Fibroblast of lung (primary cell): Measurements from ENCODE around the gene ANO4. TPM values are rescaled to one million over a fixed set of nuclear protein-coding genes. Genes with fewer than 3 reads are reported as not detected.

Experiments
- DNase-seq, 2 donors: peaks; one replicate each; pipeline versions ENCODE4 v3.0.0 to v3.0.0-alpha.2; 2010; ENCODE audit warnings: low read depth in 2 of 2
- H2AFZ ChIP-seq: 2 replicates; pipeline ENCODE4 v1.5.1; 2012; ENCODE audit warnings: low read length, control low read depth, inconsistent platforms
- H3K27ac ChIP-seq: 2 replicates; pipeline ENCODE4 v1.5.1; 2011; ENCODE audit warnings: low read length, control low read depth; ENCODE audit not compliant: insufficient read depth
- H3K27me3 ChIP-seq: 2 replicates; pipeline ENCODE4 v1.5.1; 2011; ENCODE audit warnings: mild to moderate bottlenecking, low read length; ENCODE audit not compliant: control insufficient read depth, insufficient read depth
- H3K36me3 ChIP-seq: 2 replicates; pipeline ENCODE4 v1.5.1; 2011; ENCODE audit warnings: low read length; ENCODE audit not compliant: control insufficient read depth, insufficient read depth
- H3K4me1 ChIP-seq: 2 replicates; pipeline ENCODE4 v1.5.1; 2011; ENCODE audit warnings: low read length; ENCODE audit not compliant: control insufficient read depth, insufficient read depth; ENCODE audit errors: extremely low read depth
- H3K4me2 ChIP-seq: 2 replicates; pipeline ENCODE4 v1.5.1; 2011; ENCODE audit warnings: low read length, control low read depth; ENCODE audit not compliant: insufficient read depth; ENCODE audit errors: extremely low read depth
- H3K4me3 ChIP-seq, 4 experiments: fragments of 200-600 bp in 1 of 4; sonication (generic) in 1 of 4; replicated peaks in 1 of 4; 2 replicates each; pipeline ENCODE4 v1.5.1; 2011 to 2016; ENCODE audit warnings: low read length in 4 of 4, low read depth in 3 of 4, mild to moderate bottlenecking in 3 of 4, control low read depth in 2 of 4, inconsistent platforms in 1 of 4, mixed read lengths in 1 of 4; ENCODE audit not compliant: insufficient read depth in 1 of 4; ENCODE audit errors: control extremely low read depth in 1 of 4
- H3K79me2 ChIP-seq: 2 replicates; pipeline ENCODE4 v1.5.1; 2012; ENCODE audit warnings: mild to moderate bottlenecking, low read length, inconsistent platforms; ENCODE audit not compliant: control insufficient read depth, insufficient read depth
- H3K9ac ChIP-seq: 2 replicates; pipeline ENCODE4 v1.5.1; 2011; ENCODE audit warnings: mild to moderate bottlenecking, low read length, control low read depth; ENCODE audit not compliant: insufficient read depth
- H3K9me3 ChIP-seq: 2 replicates; pipeline ENCODE4 v1.5.1; 2012; ENCODE audit warnings: low read depth, low read length; ENCODE audit not compliant: control insufficient read depth, insufficient read depth
- H4K20me1 ChIP-seq: 2 replicates; pipeline ENCODE4 v1.5.1; 2011; ENCODE audit warnings: low read length; ENCODE audit not compliant: control insufficient read depth, insufficient read depth; ENCODE audit errors: extremely low read depth
- EZH2 ChIP-seq: IDR thresholded peaks from 2 replicates; pipeline ENCODE4 v1.5.1; 2012; ENCODE audit warnings: low read length, control low read depth, mild to moderate bottlenecking; ENCODE audit errors: missing control alignments
- polyA plus RNA-seq, 2 donors: library from polyadenylated mRNA; depleted of rRNA in 1 of 2; stranded (reverse) in 1 of 2; unstranded in 1 of 2; fragments of >200 nt; gene quantifications; 2 replicates each; pipeline ENCODE4 v1.2.1, GENCODE V29; 2011 to 2012; ENCODE audit warnings: missing spikeins in 1 of 2
- total RNA-seq: library from RNA; depleted of rRNA; stranded (reverse); fragments of >200 nt; gene quantifications from 2 replicates; pipeline ENCODE4 v1.2.1, GENCODE V29; 2014
- TF ChIP-seq, protein P1 (sequence below), 2 donors: IDR thresholded peaks in 1 of 2; conservative IDR thresholded peaks in 1 of 2; 1 replicate in 1 of 2; 2 replicates in 1 of 2; pipeline ENCODE4 v1.5.1; 2011 to 2012; ENCODE audit warnings: low read length in 2 of 2, control low read depth in 1 of 2, inconsistent platforms in 1 of 2, low read depth in 1 of 2, mild to moderate bottlenecking in 1 of 2

ANO4 gene
- total and polyA plus RNA-seq, 2 donors (not counting 1 experiment from before 2014, with no cell fraction given), result 11.7 to 42.3 TPM

DNA sequence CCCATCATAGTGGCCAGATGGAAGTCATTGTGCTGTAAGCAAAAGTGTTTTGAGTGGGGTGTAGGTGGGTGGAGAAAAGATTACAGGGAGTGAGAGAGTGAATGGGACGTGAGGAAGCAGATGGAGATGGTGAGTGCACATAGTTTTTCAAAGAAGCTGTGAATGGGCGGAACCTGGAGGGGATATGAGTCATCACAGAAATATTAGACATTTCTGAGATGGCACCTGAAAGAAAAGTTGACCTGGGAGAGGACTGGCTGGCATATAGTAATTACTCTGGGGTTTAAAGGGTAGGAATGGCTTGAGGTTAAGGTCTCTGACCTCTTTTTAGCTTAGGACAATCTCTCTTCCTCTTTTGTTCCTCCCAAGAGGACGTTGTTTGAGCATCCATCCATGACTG lies 50.5 kb downstream of the ANO4 start:
- Histone ChIP-seq H3K9ac (no peak overlapping the region), H4K20me1 (no peaks in the 10 kb centered on the region), H3K4me1 (no peaks in the 10 kb centered on the region), H3K79me2 (no peaks in the 10 kb centered on the region), H3K4me2 (no peak overlapping the region), H3K4me3 (no peak overlapping the region), H3K9me3 (no peaks in the 10 kb centered on the region), H2AFZ (no peak overlapping the region), H3K36me3 (no peaks in the 10 kb centered on the region), H3K27me3 (no peaks in the 10 kb centered on the region), H3K27ac (no peak overlapping the region)
- peak in 1 of 2 donors; percentile 31 for DNase-seq
- TF ChIP-seq, protein P1, sequence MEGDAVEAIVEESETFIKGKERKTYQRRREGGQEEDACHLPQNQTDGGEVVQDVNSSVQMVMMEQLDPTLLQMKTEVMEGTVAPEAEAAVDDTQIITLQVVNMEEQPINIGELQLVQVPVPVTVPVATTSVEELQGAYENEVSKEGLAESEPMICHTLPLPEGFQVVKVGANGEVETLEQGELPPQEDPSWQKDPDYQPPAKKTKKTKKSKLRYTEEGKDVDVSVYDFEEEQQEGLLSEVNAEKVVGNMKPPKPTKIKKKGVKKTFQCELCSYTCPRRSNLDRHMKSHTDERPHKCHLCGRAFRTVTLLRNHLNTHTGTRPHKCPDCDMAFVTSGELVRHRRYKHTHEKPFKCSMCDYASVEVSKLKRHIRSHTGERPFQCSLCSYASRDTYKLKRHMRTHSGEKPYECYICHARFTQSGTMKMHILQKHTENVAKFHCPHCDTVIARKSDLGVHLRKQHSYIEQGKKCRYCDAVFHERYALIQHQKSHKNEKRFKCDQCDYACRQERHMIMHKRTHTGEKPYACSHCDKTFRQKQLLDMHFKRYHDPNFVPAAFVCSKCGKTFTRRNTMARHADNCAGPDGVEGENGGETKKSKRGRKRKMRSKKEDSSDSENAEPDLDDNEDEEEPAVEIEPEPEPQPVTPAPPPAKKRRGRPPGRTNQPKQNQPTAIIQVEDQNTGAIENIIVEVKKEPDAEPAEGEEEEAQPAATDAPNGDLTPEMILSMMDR (conservative IDR thresholded peaks at IDR 0.05 in 1 of 2, IDR thresholded peaks at IDR 0.05 in 1 of 2; ENCODE audit: low read depth in 1 of 2, low read length in 2 of 2), result no peak
- no peak for TF ChIP-seq EZH2

- no peak for TF ChIP-seq EZH2
- TF ChIP-seq, protein P1 (conservative IDR thresholded peaks at IDR 0.05 in 1 of 2, IDR thresholded peaks at IDR 0.05 in 1 of 2; ENCODE audit: low read depth in 1 of 2, low read length in 2 of 2), result no peak
- H3K4me2 ChIP-seq, result no peak overlapping the region
Observed at GRCh38 chr12:100851637-100852036, 57.1 kb downstream of the ANO4 start.

GRCh38 chr12:100857418-100857817 lies 62.8 kb downstream of the ANO4 start:
- no peaks in the 10 kb centered on the region for H4K20me1 ChIP-seq
- H3K36me3 ChIP-seq, result no peaks in the 10 kb centered on the region
- DNase-seq, result no peak
- H3K4me2 ChIP-seq, result no peak overlapping the region
- TF ChIP-seq EZH2, result no peak
- TF ChIP-seq, protein P1 (conservative IDR thresholded peaks at IDR 0.05 in 1 of 2, IDR thresholded peaks at IDR 0.05 in 1 of 2; ENCODE audit: low read depth in 1 of 2, low read length in 2 of 2), result no peak
- no peak overlapping the region for H3K27ac ChIP-seq
- H3K4me1 ChIP-seq, result no peaks in the 10 kb centered on the region
- H3K9me3 ChIP-seq, result no peaks in the 10 kb centered on the region
- H3K27me3 ChIP-seq, result no peaks in the 10 kb centered on the region
- no peaks in the 10 kb centered on the region for H3K79me2 ChIP-seq
- H3K4me3 ChIP-seq, result no peak overlapping the region
- H3K9ac ChIP-seq, result no peak overlapping the region
- H2AFZ ChIP-seq, result no peak overlapping the region

More at GRCh38 chr12:100851637-100852036, 57.1 kb downstream of the ANO4 start:
- H3K4me1 ChIP-seq, result no peaks in the 10 kb centered on the region
- no peaks in the 10 kb centered on the region for H3K27me3 ChIP-seq
- H3K9me3 ChIP-seq, result no peaks in the 10 kb centered on the region
- no peaks in the 10 kb centered on the region for H3K79me2 ChIP-seq
- no peaks in the 10 kb centered on the region for H4K20me1 ChIP-seq
- H3K36me3 ChIP-seq, result no peaks in the 10 kb centered on the region
- DNase-seq, result no peak
- no peak overlapping the region for H3K9ac ChIP-seq
- H3K4me3 ChIP-seq, result no peak overlapping the region
- H3K27ac ChIP-seq, result no peak overlapping the region
- no peak overlapping the region for H2AFZ ChIP-seq
